GM19238 (cell line): ENCODE results near the gene LRG1.

Source experiments
- DNase-seq: peaks from one replicate; pipeline ENCODE4 v3.0.0; 2011; ENCODE audit warnings: low spot score; ENCODE audit not compliant: insufficient read length

Gene LRG1

DNA sequence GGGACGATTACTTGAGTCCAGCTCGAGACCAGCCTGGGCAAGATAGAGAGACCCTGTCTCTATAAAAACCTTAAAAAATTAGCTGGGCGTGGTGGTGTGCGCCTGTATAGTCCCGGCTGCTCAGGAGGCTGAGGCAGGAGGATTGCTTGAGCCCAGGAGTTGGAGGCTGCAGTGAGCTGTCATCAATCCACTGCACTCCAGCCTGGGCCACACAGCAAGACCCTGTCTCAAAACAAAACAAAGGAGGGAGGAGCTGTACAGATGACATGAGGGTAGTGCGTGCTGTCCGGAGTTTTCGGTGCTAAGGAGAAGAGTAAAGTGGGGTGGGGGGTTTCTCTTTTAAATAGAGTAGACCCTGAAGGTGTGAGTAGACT is 45.2 kb downstream of the LRG1 start:
- DNase-seq = no peak

DNA sequence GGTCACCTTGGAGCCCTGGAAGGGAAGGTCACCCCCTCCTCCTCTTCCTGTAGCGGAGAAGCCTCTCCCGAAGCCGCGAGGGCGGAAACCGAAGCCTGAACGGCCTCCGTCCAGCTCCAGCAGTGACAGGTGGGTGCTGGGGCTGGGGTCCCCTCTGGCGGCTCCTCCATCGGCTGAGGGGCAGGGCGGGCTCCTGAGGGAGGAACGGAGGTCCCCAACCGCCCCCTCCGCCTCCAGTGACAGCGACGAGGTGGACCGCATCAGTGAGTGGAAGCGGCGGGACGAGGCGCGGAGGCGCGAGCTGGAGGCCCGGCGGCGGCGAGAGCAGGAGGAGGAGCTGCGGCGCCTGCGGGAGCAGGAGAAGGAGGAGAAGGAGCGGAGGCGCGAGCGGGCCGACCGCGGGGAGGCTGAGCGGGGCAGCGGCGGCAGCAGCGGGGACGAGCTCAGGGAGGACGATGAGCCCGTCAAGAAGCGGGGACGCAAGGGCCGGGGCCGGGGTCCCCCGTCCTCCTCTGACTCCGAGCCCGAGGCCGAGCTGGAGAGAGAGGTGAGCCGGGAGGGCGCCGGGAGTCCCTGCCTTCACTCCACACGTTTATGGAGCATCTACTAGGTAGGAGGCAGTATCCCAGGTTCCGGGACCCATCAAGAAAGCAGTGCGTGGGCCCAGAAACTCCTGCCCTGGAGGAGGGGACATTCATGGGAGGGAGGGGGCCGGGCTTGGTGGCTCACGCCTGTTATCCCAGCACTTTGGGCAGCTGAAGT is 45.7 kb downstream of the LRG1 start:
- DNase-seq = no peak

DNA sequence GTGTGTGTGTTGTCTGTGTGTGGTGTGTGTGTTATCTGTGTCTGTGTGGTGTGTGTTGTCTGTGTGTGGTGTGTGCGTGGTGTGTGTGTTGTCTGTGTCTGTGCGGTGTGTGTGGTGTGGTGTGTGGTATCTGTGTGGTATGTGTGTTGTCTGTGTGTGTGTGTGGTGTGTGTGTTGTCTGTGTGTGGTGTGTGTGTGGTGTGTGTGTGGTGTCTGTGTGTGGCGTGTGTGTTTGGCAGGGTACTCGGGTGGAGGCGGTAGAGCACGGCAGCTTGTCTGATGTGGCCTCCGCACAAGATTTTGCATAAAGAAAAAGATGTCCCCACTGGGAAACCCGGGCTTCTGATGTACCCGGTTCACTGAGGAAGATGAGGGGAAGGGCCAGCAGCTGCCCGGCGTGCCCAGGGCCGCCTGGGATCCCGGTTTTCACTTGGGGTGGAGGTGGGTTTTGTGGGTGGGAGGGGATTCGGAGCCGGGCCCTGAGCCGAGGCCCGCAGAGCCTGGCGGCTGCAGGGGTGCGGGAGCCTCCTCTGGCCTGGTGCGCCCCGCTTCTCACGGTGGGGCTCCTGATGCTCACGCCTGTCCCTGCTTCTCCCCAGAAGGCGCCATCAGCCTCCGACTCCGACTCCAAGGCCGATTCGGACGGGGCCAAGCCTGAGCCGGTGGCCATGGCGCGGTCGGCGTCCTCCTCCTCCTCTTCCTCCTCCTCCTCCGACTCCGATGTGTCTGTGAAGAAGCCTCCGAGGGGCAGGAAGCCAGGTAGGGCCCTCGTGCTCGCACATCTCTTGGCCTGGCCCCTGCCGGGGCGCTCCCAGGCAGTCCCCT is 46.5 kb downstream of the LRG1 start:
- DNase-seq = no peak

DNA sequence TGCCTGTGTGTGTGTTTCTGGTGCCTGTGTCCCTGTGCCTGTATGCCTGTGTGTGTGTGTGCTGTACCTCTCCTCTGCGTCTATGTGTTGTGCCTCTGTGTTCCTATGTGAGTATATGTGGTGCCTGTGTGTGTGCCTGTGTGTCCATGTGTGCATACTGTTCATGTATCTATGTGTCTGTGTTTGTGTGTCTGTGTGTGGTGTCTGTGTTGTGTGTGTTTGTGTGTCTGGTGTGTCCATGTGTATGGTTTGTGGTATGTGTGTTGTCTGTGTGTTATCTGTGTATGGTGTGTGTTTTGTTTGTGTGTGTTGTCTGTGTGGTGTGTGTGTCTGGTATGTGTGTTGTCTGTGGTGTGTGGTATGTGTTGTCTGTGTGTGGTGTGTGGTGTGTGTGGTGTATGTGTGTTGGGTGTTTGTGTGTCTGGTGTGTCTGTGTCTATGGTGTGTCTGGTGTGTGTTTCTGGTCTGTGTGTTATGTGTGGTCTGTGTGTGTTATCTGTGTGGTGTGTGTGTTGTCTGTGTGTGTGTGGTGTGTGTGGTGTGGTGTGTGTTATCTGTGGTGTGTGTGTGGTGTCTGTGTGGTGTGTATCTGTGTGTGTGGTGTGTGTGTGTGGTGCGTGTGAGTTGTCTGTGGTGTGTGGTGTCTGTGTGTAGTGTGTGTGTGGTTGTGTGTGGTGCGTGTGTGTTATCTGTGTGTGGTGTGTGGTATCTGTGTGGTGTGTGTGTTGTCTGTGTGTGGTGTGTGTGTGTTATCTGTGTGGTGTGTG is 47.3 kb downstream of the LRG1 start:
- DNase-seq = no peak

DNA sequence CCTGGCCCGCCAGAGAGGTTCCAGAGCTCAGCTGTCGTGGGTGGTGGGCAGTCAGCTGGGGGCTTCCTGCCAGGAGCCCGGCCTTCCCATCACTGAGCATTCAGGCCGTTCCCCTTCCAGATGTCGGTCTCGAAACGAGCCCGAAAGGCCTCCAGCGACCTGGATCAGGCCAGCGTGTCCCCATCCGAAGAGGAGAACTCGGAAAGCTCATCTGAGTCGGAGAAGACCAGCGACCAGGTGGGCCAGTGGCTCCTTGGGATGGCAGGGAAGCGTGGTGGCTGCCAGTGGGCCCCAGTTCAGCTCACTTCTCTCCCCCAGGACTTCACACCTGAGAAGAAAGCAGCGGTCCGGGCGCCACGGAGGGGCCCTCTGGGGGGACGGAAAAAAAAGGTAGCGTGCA is 48.4 kb downstream of the LRG1 start:
- no peak for DNase-seq

DNA sequence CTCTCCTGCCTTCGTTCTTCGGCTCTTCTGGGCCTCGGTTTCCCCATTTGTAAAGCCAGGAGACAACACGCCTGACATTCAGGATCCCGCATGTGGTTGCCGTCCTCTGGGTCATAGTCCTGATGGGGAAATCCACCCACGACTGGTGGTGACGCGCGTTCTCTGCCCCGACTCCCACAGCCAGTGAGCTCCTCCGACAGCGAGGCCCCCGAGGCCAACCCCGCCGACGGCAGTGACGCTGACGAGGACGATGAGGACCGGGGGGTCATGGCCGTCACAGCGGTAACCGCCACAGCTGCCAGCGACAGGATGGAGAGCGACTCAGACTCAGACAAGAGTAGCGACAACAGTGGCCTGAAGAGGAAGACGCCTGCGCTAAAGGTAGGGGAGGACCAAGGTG is 51.3 kb downstream of the LRG1 start:
- no peak for DNase-seq

DNA sequence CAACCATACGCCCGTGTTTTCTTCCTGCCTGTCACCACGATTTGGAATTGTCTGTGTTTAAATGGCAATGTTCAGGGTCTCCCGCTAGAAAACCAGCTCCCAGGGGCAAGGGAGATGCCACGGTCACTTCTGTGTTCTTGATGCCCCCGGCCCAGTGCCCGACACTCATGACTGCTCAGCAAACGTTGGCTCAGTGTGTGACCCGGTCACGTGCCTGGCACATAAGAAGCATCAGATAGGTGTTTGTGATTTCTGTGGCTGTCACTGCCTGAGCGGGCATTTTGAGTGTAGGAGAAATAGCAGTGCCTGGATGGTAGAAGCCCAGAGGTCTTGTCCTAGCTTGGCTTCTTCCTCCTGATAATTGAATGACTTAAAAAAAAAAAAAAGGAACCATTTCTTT is 52.3 kb downstream of the LRG1 start:
- DNase-seq = no peak
